Smooth muscle cell (in vitro differentiated cells): Measurements from ENCODE around the gene CACNB2. TPM values are rescaled to one million over a fixed set of nuclear protein-coding genes. Genes with fewer than 3 reads are reported as not detected.

Source experiments
- DNase-seq: peaks from one replicate; lab custom pipeline; 2025; ENCODE audit not compliant: unreplicated experiment; lab: John Stamatoyannopoulos, UW
- H2AFZ ChIP-seq: fragments of 200-600 bp; sonication (generic); 2 replicates; pipeline ENCODE4 v1.6.0; 2016; ENCODE audit warnings: antibody characterized with exemption, low read depth, mild to moderate bottlenecking
- H3F3A ChIP-seq: fragments of 200-600 bp; sonication (generic); 2 replicates; pipeline ENCODE4 v1.6.0; 2017; ENCODE audit warnings: antibody characterized with exemption, low read depth
- H3K27ac ChIP-seq: fragments of 200-600 bp; sonication (generic); 2 replicates; pipeline ENCODE4 v1.5.1; 2016; ENCODE audit warnings: low read depth, mild to moderate bottlenecking
- H3K27me3 ChIP-seq: fragments of 200-600 bp; sonication (generic); 2 replicates; pipeline ENCODE4 v1.6.1; 2016; ENCODE audit warnings: low read depth, mild to moderate bottlenecking
- H3K36me3 ChIP-seq: fragments of 200-600 bp; sonication (generic); 2 replicates; pipeline ENCODE4 v1.5.1; 2016; ENCODE audit warnings: low read depth
- H3K4me1 ChIP-seq: fragments of 200-600 bp; sonication (generic); 2 replicates; pipeline ENCODE4 v1.5.1; 2016; ENCODE audit warnings: low read depth
- H3K4me2 ChIP-seq: fragments of 200-600 bp; sonication (generic); 2 replicates; pipeline ENCODE4 v1.6.0; 2016; ENCODE audit warnings: mild to moderate bottlenecking
- H3K4me3 ChIP-seq: fragments of 200-600 bp; sonication (generic); 2 replicates; pipeline ENCODE4 v1.5.1; 2016; ENCODE audit warnings: mild to moderate bottlenecking
- H3K79me2 ChIP-seq: fragments of 200-600 bp; sonication (generic); 2 replicates; pipeline ENCODE4 v1.6.0; 2016; ENCODE audit warnings: low read depth, mild to moderate bottlenecking
- H3K9ac ChIP-seq: fragments of 200-600 bp; sonication (generic); 2 replicates; pipeline ENCODE4 v1.6.0; 2016; ENCODE audit warnings: low read depth
- H3K9me3 ChIP-seq: fragments of 200-600 bp; sonication (generic); replicated peaks from 2 replicates; pipeline ENCODE4 v1.5.1; 2016; ENCODE audit warnings: low read depth
- H4K20me1 ChIP-seq: fragments of 200-600 bp; sonication (generic); 2 replicates; pipeline ENCODE4 v1.6.0; 2016; ENCODE audit warnings: low read depth
- WGBS: methylation state at CpG from one replicate; pipeline ENCODE4 v1.1.7; 2016; ENCODE audit warnings: low lambda C conversion rate; 5-methylcytosine and 5-hydroxymethylcytosine counted together
- polyA plus RNA-seq: library from polyadenylated mRNA; unstranded; fragments of >200 nt; fragmentation: Nextera tagmentation; extraction: Ambion mirVana; gene quantifications from 2 replicates; pipeline ENCODE4 v1.2.1, GENCODE V29; 2016
- total RNA-seq: library from RNA; depleted of rRNA; stranded (reverse); fragments of >200 nt; gene quantifications from 2 replicates; pipeline ENCODE4 v1.2.3, GENCODE V29; 2014
- TF ChIP-seq, protein P1 (sequence below): fragments of 200-600 bp; sonication (generic); IDR thresholded peaks from 2 replicates; pipeline ENCODE4 v1.5.1; 2017; ENCODE audit warnings: borderline replicate concordance, mild to moderate bottlenecking, antibody characterized with exemption; ENCODE audit not compliant: insufficient read depth, poor library complexity, severe bottlenecking

CACNB2 gene
- total and polyA plus RNA-seq, 2 experiments from 2014 or later = 0.04 to 1.1 TPM

DNA sequence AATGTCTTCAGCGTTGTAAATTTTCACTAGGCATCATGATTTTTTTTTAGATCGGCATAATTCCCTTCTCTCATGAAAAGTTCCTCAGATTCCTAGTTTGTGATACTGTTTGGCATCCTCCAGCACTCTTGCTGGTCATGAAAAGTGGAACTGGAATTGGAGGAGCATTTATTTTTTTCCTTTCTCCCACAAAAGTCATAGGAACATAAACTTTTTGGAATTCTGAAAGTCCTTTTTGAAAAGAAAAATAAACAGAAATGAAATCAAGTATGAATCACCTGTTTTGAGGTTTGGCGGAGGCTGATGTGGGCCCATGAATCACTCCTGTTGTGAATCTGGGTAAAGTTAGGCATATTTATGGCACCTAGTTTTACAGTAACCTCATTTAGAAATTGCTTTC is 17.7 kb downstream of the CACNB2 start:
- no peak for DNase-seq

DNA sequence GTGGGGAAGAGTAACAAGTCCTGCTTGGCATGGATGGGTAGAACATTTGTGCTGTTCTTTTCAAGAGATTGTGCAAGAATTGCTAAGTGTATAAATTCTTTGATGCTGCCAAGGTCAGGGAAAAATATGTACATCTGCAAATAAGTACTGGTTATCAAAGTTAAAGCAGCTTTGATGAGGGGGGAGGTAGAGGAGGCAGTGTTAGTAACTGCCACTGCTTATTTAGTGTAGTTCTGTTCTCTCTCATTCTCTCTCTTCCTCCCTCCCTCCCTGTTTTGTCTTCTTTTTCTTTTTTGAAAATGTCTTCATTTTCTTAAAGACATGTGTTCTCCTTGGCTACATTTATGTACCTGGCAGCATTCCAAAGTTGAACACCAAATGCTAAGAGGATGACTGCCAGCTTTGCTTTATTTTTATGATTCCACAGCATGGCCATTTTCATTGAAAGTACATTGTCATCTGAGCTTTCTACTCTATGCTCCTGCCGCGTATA is 18.6 kb downstream of the CACNB2 start:
- Histone ChIP-seq H3K4me1 (no peaks in the 10 kb centered on the region), H2AFZ (no peak overlapping the region), H4K20me1 (no peaks in the 10 kb centered on the region), H3K27me3 (no peaks in the 10 kb centered on the region), H3K79me2 (no peaks in the 10 kb centered on the region), H3K4me2 (no peak overlapping the region), H3K9ac (no peak overlapping the region), H3K9me3 (no peaks in the 10 kb centered on the region), H3K27ac (no peak overlapping the region), H3K36me3 (no peaks in the 10 kb centered on the region), H3K4me3 (no peak overlapping the region), H3F3A (no peaks in the 10 kb centered on the region)
- WGBS = 97% methylated on average over 2 of the region's 2 CpGs
- no peak for DNase-seq
- TF ChIP-seq, protein P1, sequence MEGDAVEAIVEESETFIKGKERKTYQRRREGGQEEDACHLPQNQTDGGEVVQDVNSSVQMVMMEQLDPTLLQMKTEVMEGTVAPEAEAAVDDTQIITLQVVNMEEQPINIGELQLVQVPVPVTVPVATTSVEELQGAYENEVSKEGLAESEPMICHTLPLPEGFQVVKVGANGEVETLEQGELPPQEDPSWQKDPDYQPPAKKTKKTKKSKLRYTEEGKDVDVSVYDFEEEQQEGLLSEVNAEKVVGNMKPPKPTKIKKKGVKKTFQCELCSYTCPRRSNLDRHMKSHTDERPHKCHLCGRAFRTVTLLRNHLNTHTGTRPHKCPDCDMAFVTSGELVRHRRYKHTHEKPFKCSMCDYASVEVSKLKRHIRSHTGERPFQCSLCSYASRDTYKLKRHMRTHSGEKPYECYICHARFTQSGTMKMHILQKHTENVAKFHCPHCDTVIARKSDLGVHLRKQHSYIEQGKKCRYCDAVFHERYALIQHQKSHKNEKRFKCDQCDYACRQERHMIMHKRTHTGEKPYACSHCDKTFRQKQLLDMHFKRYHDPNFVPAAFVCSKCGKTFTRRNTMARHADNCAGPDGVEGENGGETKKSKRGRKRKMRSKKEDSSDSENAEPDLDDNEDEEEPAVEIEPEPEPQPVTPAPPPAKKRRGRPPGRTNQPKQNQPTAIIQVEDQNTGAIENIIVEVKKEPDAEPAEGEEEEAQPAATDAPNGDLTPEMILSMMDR = no peak

More for the DNA sequence above, 17.7 kb downstream of the CACNB2 start:
- H3K4me2 ChIP-seq = no peak overlapping the region
- WGBS = 82% methylated on average over 3 of the region's 3 CpGs
- H3K4me3 ChIP-seq = no peak overlapping the region
- H3K9me3 ChIP-seq = no peaks in the 10 kb centered on the region
- H3K36me3 ChIP-seq = no peaks in the 10 kb centered on the region
- TF ChIP-seq, protein P1 = no peak
- H2AFZ ChIP-seq = no peak overlapping the region
- H3F3A ChIP-seq = no peaks in the 10 kb centered on the region
- no peak overlapping the region for H3K27ac ChIP-seq
- H3K27me3 ChIP-seq = no peaks in the 10 kb centered on the region
- no peaks in the 10 kb centered on the region for H3K4me1 ChIP-seq
- H3K9ac ChIP-seq = no peak overlapping the region
- H4K20me1 ChIP-seq = no peaks in the 10 kb centered on the region
- no peaks in the 10 kb centered on the region for H3K79me2 ChIP-seq

DNA sequence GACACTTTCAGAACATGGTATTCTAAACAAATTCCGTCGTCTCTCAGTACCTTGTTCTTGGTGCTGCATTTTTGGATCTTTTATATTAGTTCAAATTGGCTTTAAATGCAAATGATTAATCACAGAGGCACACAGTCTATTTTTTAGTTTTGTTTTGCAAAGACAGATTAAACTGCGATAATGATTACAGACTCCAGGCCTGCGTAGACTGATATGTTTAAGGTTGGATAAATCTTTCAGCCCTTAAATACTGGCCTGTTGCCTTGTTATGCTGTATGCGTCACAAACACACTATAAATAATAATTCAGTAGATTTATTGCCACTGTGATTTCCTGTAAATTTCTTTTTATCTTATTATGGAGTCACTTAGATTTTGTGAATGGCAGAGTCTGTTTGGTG is 19.3 kb downstream of the CACNB2 start:
- no peak overlapping the region for H2AFZ ChIP-seq
- no peaks in the 10 kb centered on the region for H3K79me2 ChIP-seq
- H3K36me3 ChIP-seq = no peaks in the 10 kb centered on the region
- H4K20me1 ChIP-seq = no peaks in the 10 kb centered on the region
- no peak overlapping the region for H3K4me2 ChIP-seq
- no peak for DNase-seq
- H3K9ac ChIP-seq = no peak overlapping the region
- H3K4me3 ChIP-seq = no peak overlapping the region
- no peak overlapping the region for H3K27ac ChIP-seq
- H3F3A ChIP-seq = no peaks in the 10 kb centered on the region
- WGBS = 88% methylated on average over 5 of the region's 5 CpGs
- H3K9me3 ChIP-seq = no peaks in the 10 kb centered on the region
- TF ChIP-seq, protein P1 = no peak
- H3K4me1 ChIP-seq = no peaks in the 10 kb centered on the region
- H3K27me3 ChIP-seq = no peaks in the 10 kb centered on the region

DNA sequence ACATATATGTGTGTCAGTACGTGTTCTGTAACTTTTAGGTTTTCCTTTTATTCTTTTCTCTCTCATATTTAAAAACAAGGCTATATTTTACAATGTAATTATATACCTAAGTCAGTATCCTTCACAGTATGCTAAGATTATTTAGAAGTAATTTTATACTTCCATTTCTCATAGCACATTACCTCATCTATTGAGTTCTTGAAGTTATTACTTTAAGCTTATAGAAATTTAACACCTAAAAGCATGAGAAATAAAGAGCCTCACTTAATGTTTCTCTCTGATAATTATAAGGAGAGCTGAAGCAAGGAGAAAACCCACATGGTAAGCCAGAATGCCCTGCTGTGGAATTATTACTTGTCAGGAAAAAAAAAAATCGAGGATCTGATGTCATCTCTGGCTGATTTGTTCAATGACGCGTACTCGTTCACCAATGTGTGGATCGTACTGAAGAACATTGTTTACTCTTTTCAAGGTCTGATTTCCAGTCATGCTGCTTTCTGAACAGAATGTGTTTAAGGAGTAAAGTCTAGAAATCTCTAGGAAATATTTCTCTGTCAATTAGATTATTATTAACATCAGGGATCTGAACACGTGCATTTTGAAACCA is 21.9 kb downstream of the CACNB2 start:
- Histone ChIP-seq H3K9ac (no peak overlapping the region), H3K4me2 (no peak overlapping the region), H3K4me1 (no peaks in the 10 kb centered on the region), H3K9me3 (no peaks in the 10 kb centered on the region), H3K27me3 (no peaks in the 10 kb centered on the region), H2AFZ (no peak overlapping the region), H3K27ac (no peak overlapping the region), H3K79me2 (no peaks in the 10 kb centered on the region), H3K4me3 (no peak overlapping the region), H3F3A (no peaks in the 10 kb centered on the region), H4K20me1 (no peaks in the 10 kb centered on the region), H3K36me3 (no peaks in the 10 kb centered on the region)
- TF ChIP-seq, protein P1 = no peak
- WGBS = 93% methylated on average over 7 of the region's 7 CpGs
- DNase-seq = no peak
